Stimulated activated CD8-positive, alpha-beta memory T cell treated with anti-CD3 and anti-CD28 coated beads, Interleukin-4, amount 100 ng/mL, for 48 hours (primary cell): ENCODE results near the gene LMNTD1.
A peak's percentile ranks its signal among the peaks of the same experiment; 100 is the strongest.

Experiments
- DNase-seq: peaks from one replicate; pipeline ENCODE4 v3.0.0-alpha.2; 2020

The LMNTD1 gene

GRCh38 chr12:25550186-25550585 is 2.9 kb downstream of the LMNTD1 start:
- DNase-seq: no peak

GRCh38 chr12:25549120-25549519 is 4.0 kb downstream of the LMNTD1 start:
- DNase-seq: no peak

- DNase-seq: no peak
Measured at GRCh38 chr12:25546318-25546717, 6.8 kb downstream of the LMNTD1 start.

- no peak for DNase-seq
Measured at GRCh38 chr12:25533150-25533549, 19.9 kb downstream of the LMNTD1 start.

GRCh38 chr12:25531502-25532052 is 21.5 kb downstream of the LMNTD1 start:
- no peak for DNase-seq

GRCh38 chr12:25529738-25530137 is 23.3 kb downstream of the LMNTD1 start:
- no peak for DNase-seq

GRCh38 chr12:25526778-25527177 is 26.3 kb downstream of the LMNTD1 start:
- no peak for DNase-seq

GRCh38 chr12:25524366-25524765 is 28.7 kb downstream of the LMNTD1 start:
- DNase-seq: no peak

- no peak for DNase-seq
Measured at GRCh38 chr12:25521625-25522256, 31.3 kb downstream of the LMNTD1 start.

- DNase-seq: peak; percentile 32
Measured at GRCh38 chr12:25518512-25518911, 34.6 kb downstream of the LMNTD1 start.

GRCh38 chr12:25504744-25505143 is 48.3 kb downstream of the LMNTD1 start:
- DNase-seq: no peak

GRCh38 chr12:25503666-25504065 is 49.4 kb downstream of the LMNTD1 start:
- no peak for DNase-seq

GRCh38 chr12:25502596-25502995 is 50.5 kb downstream of the LMNTD1 start:
- no peak for DNase-seq

GRCh38 chr12:25502118-25502517 is 51.0 kb downstream of the LMNTD1 start:
- DNase-seq: no peak

GRCh38 chr12:25501549-25501948 is 51.5 kb downstream of the LMNTD1 start:
- DNase-seq: no peak

GRCh38 chr12:25500651-25501050 is 52.4 kb downstream of the LMNTD1 start:
- DNase-seq: no peak

- DNase-seq: no peak
Measured at GRCh38 chr12:25497021-25497420, 56.1 kb downstream of the LMNTD1 start.

- DNase-seq: no peak
Measured at GRCh38 chr12:25496098-25496587, 56.9 kb downstream of the LMNTD1 start.

- no peak for DNase-seq
Measured at GRCh38 chr12:25495331-25496097, 57.6 kb downstream of the LMNTD1 start.

- no peak for DNase-seq
Measured at GRCh38 chr12:25494926-25495325, 58.2 kb downstream of the LMNTD1 start.

- no peak for DNase-seq
Measured at GRCh38 chr12:25493682-25494081, 59.4 kb downstream of the LMNTD1 start.

- no peak for DNase-seq
Measured at GRCh38 chr12:25491396-25492325, 61.4 kb downstream of the LMNTD1 start.
